Natural killer cell (primary cell): Measurements from ENCODE around the gene FRMPD1. TPM values are rescaled to one million over a fixed set of nuclear protein-coding genes. Genes with fewer than 3 reads are reported as not detected.

ENCODE experiments used
- ATAC-seq, 3 donors: fragments of 150-1000 bp in 2 of 3; fragments of 200-7000 bp in 1 of 3; cut with Tn5 transposase; 1 replicate in 1 of 3; 2 replicates in 2 of 3; pipeline ENCODE4 v1.10.0; 2021; ENCODE audit warnings: mild to moderate bottlenecking in 2 of 3, moderate library complexity in 2 of 3
- DNase-seq, 2 donors: peaks; one replicate each; pipeline versions ENCODE4 v3.0.0 to v3.0.0-alpha.2; 2013 to 2021; ENCODE audit warnings: mixed read lengths in 1 of 2
- H3K27ac ChIP-seq: one replicate; pipeline ENCODE4 v1.5.1; 2013; ENCODE audit warnings: mild to moderate bottlenecking, low read length
- H3K27me3 ChIP-seq: one replicate; pipeline ENCODE4 v1.6.1; 2013; ENCODE audit warnings: low read length; ENCODE audit not compliant: control insufficient read depth, insufficient read depth
- H3K36me3 ChIP-seq: one replicate; pipeline ENCODE4 v1.6.1; 2013; ENCODE audit warnings: low read length; ENCODE audit not compliant: control insufficient read depth, insufficient read depth
- H3K4me1 ChIP-seq: one replicate; pipeline ENCODE4 v1.6.1; 2013; ENCODE audit warnings: low read length; ENCODE audit not compliant: control insufficient read depth, insufficient read depth
- H3K4me3 ChIP-seq: one replicate; pipeline ENCODE4 v1.5.1; 2013; ENCODE audit warnings: low read length
- H3K9me3 ChIP-seq: one replicate; pipeline ENCODE4 v1.6.1; 2013; ENCODE audit warnings: low read length; ENCODE audit not compliant: control insufficient read depth, insufficient read depth
- H3K27ac Mint-ChIP-seq, 2 donors: one replicate each; pipeline ENCODE4 v1.8.0; 2022; ENCODE audit warnings: mild to moderate bottlenecking in 2 of 2, mixed read lengths in 2 of 2, moderate library complexity in 1 of 2
- H3K27me3 Mint-ChIP-seq, 2 donors: one replicate each; pipeline ENCODE4 v1.8.0; 2022; ENCODE audit warnings: low read depth in 2 of 2, mixed read lengths in 2 of 2
- H3K36me3 Mint-ChIP-seq: one replicate; pipeline ENCODE4 v1.8.0; 2022; ENCODE audit warnings: mixed read lengths
- H3K4me1 Mint-ChIP-seq, 2 donors: one replicate each; pipeline ENCODE4 v1.8.0; 2022; ENCODE audit warnings: mixed read lengths in 2 of 2
- H3K4me3 Mint-ChIP-seq: one replicate; pipeline ENCODE4 v1.8.0; 2022; ENCODE audit warnings: mild to moderate bottlenecking, moderate library complexity, mixed read lengths
- H3K9me3 Mint-ChIP-seq, 2 donors: one replicate each; pipeline ENCODE4 v1.8.0; 2022; ENCODE audit warnings: mixed read lengths in 2 of 2
- WGBS: methylation state at CpG from one replicate; pipeline ENCODE4 v1.1.7; 2013; ENCODE audit warnings: missing lambda C conversion rate; ENCODE audit not compliant: insufficient coverage; 5-methylcytosine and 5-hydroxymethylcytosine counted together
- intact Hi-C: fragments of 100-400 bp; cut with micrococcal nuclease; formaldehyde crosslinking; loops from one replicate; pipeline ENCODE4 v1.14.2; 2022
- total RNA-seq, 4 donors: library from RNA; stranded (reverse); fragments of 120-200 nt in 1 of 4; gene quantifications; one replicate each; pipeline versions ENCODE4 v1.2.3 to v1.2.4, GENCODE V29; 2013 to 2022
- TF ChIP-seq, protein P1 (sequence below): fragments of 200-600 bp; IDR thresholded peaks from one replicate; pipeline ENCODE4 v1.8.0; 2022; ENCODE audit warnings: antibody characterized with exemption

FRMPD1 gene
- total RNA-seq, 3 donors from 2014 or later (not counting 1 experiment from before 2014, with no cell fraction given), result not detected

GRCh38 chr9:37636511-37637448, 14.0 kb upstream of the FRMPD1 start:
- no peaks in the 10 kb centered on the region for H3K27me3 ChIP-seq

GRCh38 chr9:37639109-37639762, 11.5 kb upstream of the FRMPD1 start:
- peaks cover 16 to 19% of the 10 kb centered on the region in 2 donors for H3K27me3 Mint-ChIP-seq
- intact Hi-C loops, result no loop called here

More at GRCh38 chr9:37636511-37637448, 14.0 kb upstream of the FRMPD1 start:
- Mint-ChIP-seq H3K27me3 (peaks cover 0 to 8% of the 10 kb centered on the region in 2 donors), H3K4me3 (no peak overlapping the region), H3K4me1 (no peaks in the 10 kb centered on the region), H3K9me3 (no peaks in the 10 kb centered on the region), H3K36me3 (no peaks in the 10 kb centered on the region), H3K27ac (no peak overlapping the region)
- ATAC-seq (no peak), DNase-seq (no peak)
- Histone ChIP-seq H3K36me3 (no peaks in the 10 kb centered on the region), H3K27ac (no peak overlapping the region), H3K4me1 (no peaks in the 10 kb centered on the region), H3K9me3 (no peaks in the 10 kb centered on the region), H3K4me3 (no peak overlapping the region)
- intact Hi-C loops, result no loop called here
- TF ChIP-seq, protein P1, sequence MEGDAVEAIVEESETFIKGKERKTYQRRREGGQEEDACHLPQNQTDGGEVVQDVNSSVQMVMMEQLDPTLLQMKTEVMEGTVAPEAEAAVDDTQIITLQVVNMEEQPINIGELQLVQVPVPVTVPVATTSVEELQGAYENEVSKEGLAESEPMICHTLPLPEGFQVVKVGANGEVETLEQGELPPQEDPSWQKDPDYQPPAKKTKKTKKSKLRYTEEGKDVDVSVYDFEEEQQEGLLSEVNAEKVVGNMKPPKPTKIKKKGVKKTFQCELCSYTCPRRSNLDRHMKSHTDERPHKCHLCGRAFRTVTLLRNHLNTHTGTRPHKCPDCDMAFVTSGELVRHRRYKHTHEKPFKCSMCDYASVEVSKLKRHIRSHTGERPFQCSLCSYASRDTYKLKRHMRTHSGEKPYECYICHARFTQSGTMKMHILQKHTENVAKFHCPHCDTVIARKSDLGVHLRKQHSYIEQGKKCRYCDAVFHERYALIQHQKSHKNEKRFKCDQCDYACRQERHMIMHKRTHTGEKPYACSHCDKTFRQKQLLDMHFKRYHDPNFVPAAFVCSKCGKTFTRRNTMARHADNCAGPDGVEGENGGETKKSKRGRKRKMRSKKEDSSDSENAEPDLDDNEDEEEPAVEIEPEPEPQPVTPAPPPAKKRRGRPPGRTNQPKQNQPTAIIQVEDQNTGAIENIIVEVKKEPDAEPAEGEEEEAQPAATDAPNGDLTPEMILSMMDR, result no peak
- 93% methylated on average over 35 of the region's 39 CpGs for WGBS

DNA sequence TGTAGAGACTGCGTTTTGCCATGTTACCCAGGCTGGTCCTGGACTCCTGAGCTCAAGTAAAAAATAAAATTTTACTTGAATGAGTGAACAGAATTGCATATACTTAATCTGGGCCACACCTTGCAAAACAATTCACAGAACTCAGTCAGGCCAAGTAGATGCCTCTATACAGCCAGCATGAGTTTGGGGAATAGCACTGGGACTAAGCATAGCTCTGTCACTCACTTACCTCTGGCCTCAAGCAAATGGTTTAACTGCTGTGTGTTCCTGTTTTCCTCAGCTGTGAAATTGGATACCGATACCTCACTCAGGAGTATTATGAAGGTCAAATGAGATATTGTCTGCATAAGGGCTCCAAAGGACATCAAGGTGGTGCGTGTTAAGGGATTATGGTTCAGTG, 10.9 kb upstream of the FRMPD1 start:
- no peak overlapping the region for H3K27ac ChIP-seq
- Mint-ChIP-seq H3K36me3 (no peaks in the 10 kb centered on the region), H3K27ac (no peak overlapping the region), H3K9me3 (no peaks in the 10 kb centered on the region), H3K4me1 (no peaks in the 10 kb centered on the region), H3K4me3 (no peak overlapping the region), H3K27me3 (peaks cover 19 to 22% of the 10 kb centered on the region in 2 donors)
- DNase-seq, result no peak
- no peaks in the 10 kb centered on the region for H3K36me3 ChIP-seq
- no peak for ATAC-seq
- no peak overlapping the region for H3K4me3 ChIP-seq
- peaks cover 3% of the 10 kb centered on the region for H3K27me3 ChIP-seq
- H3K4me1 ChIP-seq, result no peaks in the 10 kb centered on the region
- intact Hi-C loops, result no loop called here
- TF ChIP-seq, protein P1, result no peak
- H3K9me3 ChIP-seq, result no peaks in the 10 kb centered on the region
- 72% methylated on average over 3 of the region's 3 CpGs for WGBS

More at GRCh38 chr9:37639109-37639762, 11.5 kb upstream of the FRMPD1 start:
- WGBS, result 84% methylated on average over 4 of the region's 4 CpGs
- no peaks in the 10 kb centered on the region for H3K36me3 ChIP-seq
- H3K27me3 ChIP-seq, result peaks cover 3% of the 10 kb centered on the region
- no peak for ATAC-seq
- no peaks in the 10 kb centered on the region for H3K36me3 Mint-ChIP-seq
- H3K4me3 Mint-ChIP-seq, result no peak overlapping the region
- H3K27ac ChIP-seq, result no peak overlapping the region
- no peaks in the 10 kb centered on the region for H3K9me3 Mint-ChIP-seq
- no peaks in the 10 kb centered on the region for H3K4me1 Mint-ChIP-seq
- no peak for DNase-seq
- TF ChIP-seq, protein P1, result no peak
- no peak overlapping the region for H3K27ac Mint-ChIP-seq
- H3K9me3 ChIP-seq, result no peaks in the 10 kb centered on the region
- H3K4me3 ChIP-seq, result no peak overlapping the region
- no peaks in the 10 kb centered on the region for H3K4me1 ChIP-seq
